Measurements from ENCODE around the gene MT1M. TPM values are rescaled to one million over a fixed set of nuclear protein-coding genes. Genes with fewer than 3 reads are reported as not detected.
"Not testable (repeated sequence)": the region's sequence is repeated elsewhere in the genome, so short reads cannot be mapped to it uniquely, and the experiment has no call there.

The MT1M gene
- total RNA-seq, 1 experiment from 2014 or later = 0.39 TPM

- H3K27me3 ChIP-seq (ENCODE audit: insufficient read depth, low read length); intact Hi-C loops (cut with micrococcal nuclease); CTCF ChIA-PET: not testable (repeated sequence)
Measured at GRCh38 chr16:56672171-56672570, 39.7 kb downstream of the MT1M start.

GRCh38 chr16:56672761-56673536 lies 40.5 kb downstream of the MT1M start:
- POLR2A ChIA-PET = interaction anchor here (1.6 kb wide), 1 partner anchor 10 kb away, joined by 5 read pairs; no protein-coding TSS in a partner anchor
- H3K9me3 ChIP-seq (ENCODE audit: control insufficient read depth in 1 of 2, insufficient read depth in 1 of 2, low read depth in 1 of 2, low read length in 2 of 2) = no peaks in the 10 kb centered on the region
- no peak overlapping the region for H3K9ac ChIP-seq (ENCODE audit: low read length)
- no TSS peak for BruUV-seq (replicated peaks)
- no peaks in the 10 kb centered on the region for H3K36me3 ChIP-seq (ENCODE audit: control insufficient read depth in 1 of 2, insufficient read depth in 2 of 2, low read length in 2 of 2)
- DNase-seq (ENCODE audit: low read depth, low spot score) (no peak), ATAC-seq (no peak)
- intact Hi-C loops (cut with micrococcal nuclease) = no loop called here
- no peaks in the 10 kb centered on the region for H3K9me2 ChIP-seq (ENCODE audit: insufficient read depth)
- no peak overlapping the region for H3K4me2 ChIP-seq (ENCODE audit: low read length)
- H3K4me3 ChIP-seq (replicated peaks in 1 of 2; ENCODE audit: low read depth in 1 of 2, low read length in 2 of 2) = no peak overlapping the region
- CTCF ChIA-PET = no interaction called here
- RAD21 ChIA-PET (ENCODE audit: low non-redundant PET in 1 of 2, low total read pairs in 2 of 2, uncharacterized antibody in 2 of 2, unreplicated experiment in 2 of 2) = no interaction called here
- H3K27ac ChIP-seq (ENCODE audit: low read depth, low read length) = no peak overlapping the region
- H3K79me2 ChIP-seq (ENCODE audit: insufficient read depth, low read length) = no peaks in the 10 kb centered on the region
- no peak overlapping the region for H2AFZ ChIP-seq (ENCODE audit: low read depth, low read length, poor library complexity, severe bottlenecking)
- no peaks in the 10 kb centered on the region for H3K4me1 ChIP-seq (ENCODE audit: control insufficient read depth in 1 of 2, insufficient read depth in 2 of 2, low read length in 2 of 2)
- H4K20me1 ChIP-seq (ENCODE audit: insufficient read depth) = no peaks in the 10 kb centered on the region
- no peaks in the 10 kb centered on the region for H3K27me3 ChIP-seq (ENCODE audit: insufficient read depth, low read length)
- TF ChIP-seq CEBPB (IDR thresholded peaks at IDR 0.05; ENCODE audit: low read depth) (no peak), SRF (IDR thresholded peaks at IDR 0.05; ENCODE audit: low read depth) (no peak), EGR1 (IDR thresholded peaks at IDR 0.05; ENCODE audit: low read depth) (no peak), MAX (IDR thresholded peaks at IDR 0.05) (no peak), EZH2 (IDR thresholded peaks at IDR 0.05) (no peak), SP1 (IDR thresholded peaks at IDR 0.05; ENCODE audit: low read depth) (no peak), YY1 (IDR thresholded peaks at IDR 0.05; ENCODE audit: extremely low read depth, insufficient replicate concordance, low read depth, low read length) (no peak), SIN3A (IDR thresholded peaks at IDR 0.05; ENCODE audit: low read depth) (no peak), ATF3 (IDR thresholded peaks at IDR 0.05) (no peak), ZFX (IDR thresholded peaks at IDR 0.05) (no peak), ELF1 (IDR thresholded peaks at IDR 0.05; ENCODE audit: borderline replicate concordance, low read depth) (no peak), REST (IDR thresholded peaks at IDR 0.05; ENCODE audit: low read depth) (no peak), ZNF274 (IDR thresholded peaks at IDR 0.05; ENCODE audit: low read depth, low read length) (no peak), CTCF (IDR thresholded peaks at IDR 0.05 in 2 of 3, conservative IDR thresholded peaks at IDR 0.05 in 1 of 3; ENCODE audit: borderline replicate concordance in 1 of 3, insufficient read depth in 1 of 3, low read depth in 2 of 3, low read length in 2 of 3) (no peak)

More at GRCh38 chr16:56672171-56672570, 39.7 kb downstream of the MT1M start:
- H3K9me2 ChIP-seq (ENCODE audit: insufficient read depth); H4K20me1 ChIP-seq (ENCODE audit: insufficient read depth); BruUV-seq (replicated peaks); H3K36me3 ChIP-seq (ENCODE audit: control insufficient read depth in 1 of 2, insufficient read depth in 2 of 2, low read length in 2 of 2); H2AFZ ChIP-seq (ENCODE audit: low read depth, low read length, poor library complexity, severe bottlenecking); DNase-seq (ENCODE audit: low read depth, low spot score); H3K4me3 ChIP-seq (replicated peaks in 1 of 2; ENCODE audit: low read depth in 1 of 2, low read length in 2 of 2); H3K79me2 ChIP-seq (ENCODE audit: insufficient read depth, low read length); POLR2A ChIA-PET; H3K4me1 ChIP-seq (ENCODE audit: control insufficient read depth in 1 of 2, insufficient read depth in 2 of 2, low read length in 2 of 2); H3K4me2 ChIP-seq (ENCODE audit: low read length); H3K9ac ChIP-seq (ENCODE audit: low read length); H3K9me3 ChIP-seq (ENCODE audit: control insufficient read depth in 1 of 2, insufficient read depth in 1 of 2, low read depth in 1 of 2, low read length in 2 of 2); H3K27ac ChIP-seq (ENCODE audit: low read depth, low read length); RAD21 ChIA-PET (ENCODE audit: low non-redundant PET in 1 of 2, low total read pairs in 2 of 2, uncharacterized antibody in 2 of 2, unreplicated experiment in 2 of 2); ATAC-seq: not testable (repeated sequence)
